Measurements from ENCODE around the gene SNX22.
A peak's percentile ranks its signal among the peaks of the same experiment; 100 is the strongest.

Gene SNX22

GRCh38 chr15:64152507-64153387 is 1.2 kb downstream of the SNX22 start:
- no peak for DNase-seq (ENCODE audit: extremely low read depth, low read depth)
- TF ChIP-seq CTCF (IDR thresholded peaks at IDR 0.05; ENCODE audit: low read depth, low read length) = no peak

- peak; percentile 99 for TF ChIP-seq CTCF (IDR thresholded peaks at IDR 0.05; ENCODE audit: low read depth, low read length)
- DNase-seq (ENCODE audit: extremely low read depth, low read depth) = peak; percentile 67
Measured at GRCh38 chr15:64153480-64154367, 2.2 kb downstream of the SNX22 start.

- DNase-seq (ENCODE audit: extremely low read depth, low read depth) = no peak
- no peak for TF ChIP-seq CTCF (IDR thresholded peaks at IDR 0.05; ENCODE audit: low read depth, low read length)
Measured at GRCh38 chr15:64155802-64156651, 4.5 kb downstream of the SNX22 start.

- DNase-seq (ENCODE audit: extremely low read depth, low read depth) = no peak
- no peak for TF ChIP-seq CTCF (IDR thresholded peaks at IDR 0.05; ENCODE audit: low read depth, low read length)
Measured at GRCh38 chr15:64156652-64157331, 5.3 kb downstream of the SNX22 start.

GRCh38 chr15:64157599-64158125 is 6.1 kb downstream of the SNX22 start:
- TF ChIP-seq CTCF (IDR thresholded peaks at IDR 0.05; ENCODE audit: low read depth, low read length) = no peak
- DNase-seq (ENCODE audit: extremely low read depth, low read depth) = no peak

GRCh38 chr15:64158363-64159134 is 7.0 kb downstream of the SNX22 start:
- no peak for TF ChIP-seq CTCF (IDR thresholded peaks at IDR 0.05; ENCODE audit: low read depth, low read length)
- no peak for DNase-seq (ENCODE audit: extremely low read depth, low read depth)
